Measurements from ENCODE around the gene DDA1.

GRCh38 chr19:17341845-17342244 lies 32.5 kb downstream of the DDA1 start:
- TF ChIP-seq CTCF (CRISPR knock-in tag; IDR thresholded peaks at IDR 0.05) (no peak), POLR2A (IDR thresholded peaks at IDR 0.05; ENCODE audit: insufficient read depth in 1 of 2, low read depth in 2 of 2, low read length in 2 of 2) (no peak), NCOR1 (IDR thresholded peaks at IDR 0.05; ENCODE audit: borderline replicate concordance, low read length) (no peak), TIGD3 (CRISPR knock-in tag; IDR thresholded peaks at IDR 0.05; ENCODE audit: borderline replicate concordance) (no peak)
